Ascending aorta (tissue), 2 donors: Measurements from ENCODE around the gene ULK4. TPM values are rescaled to one million over a fixed set of nuclear protein-coding genes. Genes with fewer than 3 reads are reported as not detected.
"Not testable (repeated sequence)": the region's sequence is repeated elsewhere in the genome, so short reads cannot be mapped to it uniquely, and the experiment has no call there.

ENCODE experiments used
- DNase-seq, 2 donors: peaks; one replicate each; pipeline ENCODE4 v3.0.0-alpha.2; 2019; ENCODE audit warnings: low spot score in 2 of 2
- H3K27ac ChIP-seq, 2 donors: fragments of 200-600 bp; sonication (generic); one replicate each; pipeline ENCODE4 v1.5.1; 2016 to 2017; ENCODE audit warnings: mild to moderate bottlenecking in 1 of 2
- H3K27me3 ChIP-seq: fragments of 200-600 bp; sonication (generic); one replicate; pipeline ENCODE4 v1.5.1; 2017
- H3K36me3 ChIP-seq, 2 donors: fragments of 200-600 bp; sonication (generic); one replicate each; pipeline ENCODE4 v1.5.1; 2016
- H3K4me1 ChIP-seq, 2 donors: fragments of 200-600 bp; sonication (generic); one replicate each; pipeline ENCODE4 v1.5.1; 2016 to 2017; ENCODE audit warnings: mild to moderate bottlenecking in 1 of 2
- H3K4me3 ChIP-seq, 2 donors: fragments of 200-600 bp; sonication (generic); one replicate each; pipeline ENCODE4 v1.5.1; 2016 to 2017; ENCODE audit warnings: mild to moderate bottlenecking in 1 of 2
- H3K9me3 ChIP-seq, 2 donors: fragments of 200-600 bp; sonication (generic); one replicate each; pipeline ENCODE4 v1.5.1; 2016
- CTCF ChIP-seq, 3 experiments: fragments of 200-600 bp in 2 of 3; fragments of 450-650 bp in 1 of 3; sonication (generic) in 2 of 3; IDR thresholded peaks; one replicate each; pipeline ENCODE4 v1.5.1; 2016 to 2019; ENCODE audit warnings: antibody characterized with exemption in 3 of 3, mild to moderate bottlenecking in 1 of 3, moderate library complexity in 1 of 3
- intact Hi-C: fragments of 100-400 bp; cut with DNase I; formaldehyde crosslinking; loops from one replicate; pipeline ENCODE4 v1.15.1; 2023
- total RNA-seq: library from RNA; depleted of rRNA; stranded (reverse); fragments of >200 nt; gene quantifications from one replicate; pipeline ENCODE4 v1.1.0, GENCODE V29; 2016

Gene ULK4
- total RNA-seq, 1 donor from 2014 or later: 4.2 TPM

- H3K27me3 ChIP-seq: no peaks in the 10 kb centered on the region
- intact Hi-C loops: loop anchor here (2.0 kb wide), 2 partner anchors 1297 to 1553 kb away; no protein-coding TSS in a partner anchor
- no peaks in the 10 kb centered on the region for H3K9me3 ChIP-seq
- H3K4me1 ChIP-seq: no peaks in the 10 kb centered on the region
- no peak overlapping the region for H3K27ac ChIP-seq
- no peak for DNase-seq
- peak; percentile 60 to 70 (median 64) for TF ChIP-seq CTCF (IDR thresholded peaks at IDR 0.05)
- H3K36me3 ChIP-seq: no peaks in the 10 kb centered on the region
- H3K4me3 ChIP-seq: no peak overlapping the region
Measured at GRCh38 chr3:41881233-41881821, 80.6 kb downstream of the ULK4 start.

DNA sequence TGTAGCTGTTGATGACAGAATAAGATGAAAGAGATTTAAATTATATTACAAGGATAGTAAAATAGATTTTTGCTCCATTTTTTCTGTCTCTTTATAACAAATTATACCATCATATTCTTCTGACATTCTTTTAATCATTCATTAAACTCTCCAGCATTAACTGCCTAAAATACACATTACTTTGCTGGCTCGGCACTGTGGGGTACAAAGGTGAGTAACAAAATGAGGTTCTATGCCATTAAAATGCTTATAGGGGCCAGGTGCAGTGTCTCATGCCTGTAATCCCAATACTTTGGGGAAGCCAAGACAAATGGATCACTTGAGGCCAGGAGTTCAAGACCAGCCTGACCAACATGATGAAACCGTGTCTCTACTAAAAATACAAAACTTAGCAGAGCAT, 81.5 kb downstream of the ULK4 start:
- Histone ChIP-seq H3K4me3 (no peak overlapping the region), H3K27me3 (no peaks in the 10 kb centered on the region), H3K9me3 (no peaks in the 10 kb centered on the region), H3K4me1 (no peaks in the 10 kb centered on the region), H3K27ac (no peak overlapping the region), H3K36me3 (no peaks in the 10 kb centered on the region)
- TF ChIP-seq CTCF (IDR thresholded peaks at IDR 0.05): no peak
- no peak for DNase-seq
- intact Hi-C loops: loop anchor here (2.0 kb wide), 2 partner anchors 1296 to 1552 kb away; no protein-coding TSS in a partner anchor

DNA sequence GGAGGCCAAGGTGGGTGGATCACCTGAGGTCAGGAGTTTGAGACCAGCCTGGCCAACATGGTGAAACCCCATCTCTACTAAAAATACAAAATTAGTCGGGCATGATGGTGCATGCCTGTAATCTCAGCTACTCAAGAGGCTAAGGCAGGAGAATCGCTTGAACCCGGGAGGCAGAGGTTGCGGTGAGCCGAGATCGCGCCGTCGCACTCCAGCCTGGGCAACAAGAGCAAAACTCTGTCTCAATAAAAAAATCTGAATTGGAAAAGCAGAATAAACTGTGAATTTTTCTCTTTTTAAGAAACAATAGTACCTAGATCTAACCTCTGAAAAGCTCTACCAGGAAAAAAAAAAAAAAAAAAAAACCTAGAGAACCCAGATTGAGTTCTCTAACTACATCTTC, 84.2 kb downstream of the ULK4 start:
- H3K4me3 ChIP-seq, H3K27me3 ChIP-seq, intact Hi-C loops, DNase-seq, H3K36me3 ChIP-seq, H3K4me1 ChIP-seq, H3K9me3 ChIP-seq, H3K27ac ChIP-seq: not testable (repeated sequence)

DNA sequence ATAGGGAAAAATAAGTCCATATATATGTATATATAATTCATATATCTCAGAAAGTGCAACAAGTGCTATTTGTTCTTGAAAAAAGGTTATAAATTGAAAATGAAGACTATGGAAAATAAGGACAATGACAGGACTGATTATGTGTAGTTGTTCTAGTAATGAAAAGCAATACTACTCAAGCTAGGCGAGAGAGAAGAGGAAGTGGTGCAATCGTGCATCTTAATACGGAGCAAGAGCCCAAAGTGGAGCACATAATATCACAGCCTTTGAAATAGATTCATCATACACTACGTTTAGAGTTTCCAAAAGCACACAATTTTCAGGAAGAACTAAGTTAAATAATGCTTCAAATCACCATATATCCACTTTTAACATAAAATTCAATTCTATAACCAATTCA, 87.9 kb downstream of the ULK4 start:
- H3K9me3 ChIP-seq: no peaks in the 10 kb centered on the region
- H3K4me1 ChIP-seq: no peaks in the 10 kb centered on the region
- DNase-seq: no peak
- H3K27ac ChIP-seq: no peak overlapping the region
- no peaks in the 10 kb centered on the region for H3K36me3 ChIP-seq
- TF ChIP-seq CTCF (IDR thresholded peaks at IDR 0.05): no peak
- no peak overlapping the region for H3K4me3 ChIP-seq
- intact Hi-C loops: no loop called here
- H3K27me3 ChIP-seq: no peaks in the 10 kb centered on the region

DNA sequence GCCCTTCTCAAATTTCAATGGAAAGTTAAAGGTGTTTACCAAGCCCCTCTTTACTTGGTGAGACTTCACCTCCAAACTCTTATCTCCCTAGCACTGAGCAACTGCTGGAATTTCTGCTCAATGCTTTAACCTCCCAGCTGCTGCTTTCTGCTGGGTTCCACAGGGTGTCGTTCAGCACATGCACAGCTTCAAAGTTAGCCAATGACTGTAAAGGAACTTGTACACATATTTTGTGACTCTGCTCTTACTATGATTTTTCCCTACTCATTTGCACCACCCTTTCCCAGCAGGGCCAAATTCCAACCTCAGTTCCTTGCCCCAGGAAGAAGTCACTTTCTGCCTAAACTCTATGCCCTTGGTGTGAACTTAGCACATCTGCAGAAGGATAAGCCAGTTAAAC, 89.7 kb downstream of the ULK4 start:
- Histone ChIP-seq H3K36me3 (no peaks in the 10 kb centered on the region), H3K27me3 (no peaks in the 10 kb centered on the region), H3K4me1 (no peaks in the 10 kb centered on the region), H3K9me3 (no peaks in the 10 kb centered on the region), H3K27ac (no peak overlapping the region), H3K4me3 (no peak overlapping the region)
- no peak for TF ChIP-seq CTCF (IDR thresholded peaks at IDR 0.05)
- intact Hi-C loops: no loop called here
- no peak for DNase-seq

DNA sequence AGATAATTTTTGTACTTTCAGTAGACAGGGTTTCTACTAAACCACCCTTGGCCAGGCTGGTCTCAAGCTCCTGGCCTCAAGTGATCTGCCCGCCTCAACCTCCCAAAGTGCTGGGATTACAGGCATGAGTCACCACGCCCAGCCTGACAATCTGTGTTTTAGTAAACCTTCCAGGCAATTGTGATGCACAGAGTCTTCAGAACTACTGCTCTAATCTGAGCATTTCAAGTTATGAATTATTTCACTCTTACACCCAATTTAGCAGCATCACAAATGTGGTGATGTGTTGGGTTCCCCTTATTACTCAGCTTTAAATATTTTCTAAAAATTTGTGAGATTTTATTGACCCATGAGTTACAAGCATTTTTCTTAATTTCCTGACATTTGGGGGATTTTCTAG, 94.4 kb downstream of the ULK4 start:
- DNase-seq: no peak
- no peak overlapping the region for H3K4me3 ChIP-seq
- no peaks in the 10 kb centered on the region for H3K36me3 ChIP-seq
- no peaks in the 10 kb centered on the region for H3K27me3 ChIP-seq
- H3K4me1 ChIP-seq: no peaks in the 10 kb centered on the region
- H3K27ac ChIP-seq: no peak overlapping the region
- intact Hi-C loops: no loop called here
- TF ChIP-seq CTCF (IDR thresholded peaks at IDR 0.05): no peak
- H3K9me3 ChIP-seq: no peaks in the 10 kb centered on the region
